ENCODE results near the gene RLF.

Gene RLF

GRCh38 chr1:40241362-40241761 is 80.2 kb downstream of the RLF start:
- DNase-seq (ENCODE audit: low read depth), result peak; percentile 8

GRCh38 chr1:40243351-40243750 is 82.2 kb downstream of the RLF start:
- no peak for DNase-seq (ENCODE audit: low read depth)

DNA sequence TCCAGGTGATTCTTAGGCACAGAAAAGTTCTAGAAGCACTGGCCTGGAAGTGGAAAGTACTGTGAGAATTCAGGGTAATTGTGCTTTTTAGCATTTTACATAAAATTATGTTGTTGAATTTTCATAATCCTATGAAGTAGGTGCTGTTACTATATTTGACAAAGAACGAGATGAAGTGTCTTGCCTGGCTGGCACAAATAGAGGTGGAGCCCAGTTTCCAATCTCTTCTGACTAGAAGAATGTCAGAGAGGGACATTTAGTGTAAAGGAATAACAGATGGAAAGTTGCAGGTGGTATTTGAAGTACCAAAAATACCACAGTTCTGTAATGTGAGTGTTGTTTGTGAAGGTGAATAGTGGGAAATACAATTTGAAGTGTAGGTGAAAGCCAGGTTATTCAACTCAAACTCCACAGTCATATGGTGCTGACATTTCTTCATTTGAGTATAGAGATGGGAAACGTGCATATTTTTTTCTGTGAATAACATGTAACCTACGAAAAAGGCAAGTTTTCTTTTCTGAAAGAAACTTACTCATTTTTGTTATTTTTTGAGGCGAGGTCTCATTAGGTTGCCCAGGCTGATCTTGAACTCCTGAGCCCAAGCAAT is 83.1 kb downstream of the RLF start:
- no peak for DNase-seq (ENCODE audit: low read depth)

GRCh38 chr1:40245686-40246085 is 84.5 kb downstream of the RLF start:
- DNase-seq (ENCODE audit: low read depth), result no peak

GRCh38 chr1:40247655-40248054 is 86.5 kb downstream of the RLF start, which contains the start of gene TMCO2:
Gene TMCO2 (plus strand): TSS chr1:40247937. CDS start chr1:40247994, 57 bp downstream.
- no peak for DNase-seq (ENCODE audit: low read depth)

GRCh38 chr1:40248412-40248811 is 87.2 kb downstream of the RLF start:
- DNase-seq (ENCODE audit: low read depth), result no peak

DNA sequence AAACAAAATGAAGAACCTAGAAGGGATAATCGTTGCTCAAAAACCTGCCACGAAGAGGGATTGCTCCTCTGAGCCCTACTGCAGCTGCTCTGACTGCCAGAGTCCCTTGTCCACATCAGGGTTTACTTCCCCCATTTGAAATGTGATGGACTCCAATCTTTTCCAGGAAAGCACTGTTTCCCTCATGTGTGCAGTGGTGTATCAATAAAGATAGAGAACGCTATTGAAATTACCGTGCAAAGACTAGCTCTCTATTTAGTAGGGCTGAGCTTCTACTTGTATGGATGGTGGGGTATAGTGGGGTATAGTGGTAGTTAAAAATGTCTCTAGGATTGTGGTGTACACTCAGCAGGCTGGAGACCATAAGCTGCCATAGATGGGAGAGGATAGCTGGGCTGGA is 90.3 kb downstream of the RLF start:
- no peak for DNase-seq (ENCODE audit: low read depth)

GRCh38 chr1:40252601-40253000 is 91.4 kb downstream of the RLF start:
- peak; percentile 53 for DNase-seq (ENCODE audit: low read depth)

GRCh38 chr1:40255231-40255630 is 94.0 kb downstream of the RLF start:
- DNase-seq (ENCODE audit: low read depth), result no peak

DNA sequence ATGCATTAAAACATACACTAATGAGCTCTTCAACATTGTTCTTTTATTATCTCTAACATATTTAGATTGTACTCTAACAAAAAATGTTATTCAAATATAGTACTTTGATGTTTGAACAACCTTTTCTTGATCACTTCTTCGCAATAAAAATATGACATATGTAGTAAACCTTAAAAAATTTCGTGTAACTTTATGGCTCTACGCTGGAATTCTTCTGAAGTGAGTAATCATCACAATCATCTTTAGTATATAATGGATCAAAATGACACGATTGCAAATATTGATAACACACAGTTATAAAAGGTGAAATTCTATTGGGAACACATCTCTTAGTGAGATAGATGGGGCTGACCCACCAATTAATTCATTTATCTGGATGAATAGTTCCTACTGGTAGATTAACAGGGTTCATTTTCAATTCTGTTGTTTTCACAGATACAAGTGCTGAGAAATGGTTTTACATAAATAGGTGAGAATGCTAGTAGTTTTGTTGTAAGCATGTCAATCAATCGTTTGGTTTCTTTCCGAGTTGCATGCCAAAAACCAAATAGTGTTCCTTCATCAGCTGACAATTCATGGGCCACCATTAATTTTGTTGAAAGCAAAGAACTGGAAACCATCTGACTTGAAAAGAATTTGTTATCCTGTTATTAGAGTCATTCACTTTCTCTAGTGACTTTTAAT is 95.4 kb downstream of the RLF start:
- no peak for DNase-seq (ENCODE audit: low read depth)

- DNase-seq (ENCODE audit: low read depth), result no peak
Observed at GRCh38 chr1:40257313-40257687, 96.1 kb downstream of the RLF start.

DNA sequence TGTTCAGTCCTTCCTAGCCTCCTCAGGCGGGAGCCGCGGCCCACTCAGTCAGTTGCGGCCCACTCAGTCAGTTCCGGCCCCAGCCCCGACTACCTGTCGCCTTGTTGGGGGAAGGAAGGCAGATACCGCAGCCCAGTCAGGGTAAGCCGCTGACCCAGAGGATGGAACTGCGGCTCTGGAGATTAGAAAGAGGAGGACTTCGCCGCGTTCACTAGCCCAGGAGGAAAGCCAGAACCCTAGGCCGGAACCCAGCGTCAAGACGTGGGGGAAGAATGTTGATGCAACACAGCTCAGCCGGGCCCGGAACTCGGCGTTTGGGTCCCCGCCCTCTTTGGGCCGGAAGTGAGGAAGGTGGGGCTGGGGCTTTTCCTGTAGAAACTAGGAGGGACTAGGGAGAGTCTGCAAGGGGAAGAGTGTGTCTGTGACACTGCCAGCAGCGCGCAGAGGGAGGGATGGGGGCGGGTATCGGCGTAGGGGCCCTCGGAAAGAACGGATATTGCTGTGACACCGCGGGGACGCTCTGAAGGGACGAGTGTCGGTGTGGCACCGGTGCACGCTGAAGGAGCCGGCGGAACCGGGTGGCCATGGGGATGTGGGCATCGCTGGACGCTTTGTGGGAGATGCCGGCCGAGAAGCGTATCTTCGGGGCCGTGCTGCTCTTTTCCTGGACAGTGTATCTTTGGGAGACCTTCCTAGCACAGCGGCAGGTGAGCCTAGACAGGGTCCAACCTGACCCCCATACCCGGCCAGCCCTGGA is 96.7 kb downstream of the RLF start, which contains the start of gene ZMPSTE24:
Gene ZMPSTE24, plus strand, starts transcription at position 549 of the 757 bp plus-strand sequence. Its CDS starts 36 bp downstream, at position 585.
- DNase-seq (ENCODE audit: low read depth), result peak; percentile 97

- DNase-seq (ENCODE audit: low read depth), result peak; percentile 27
Observed at GRCh38 chr1:40258445-40258769, 97.2 kb downstream of the RLF start.

DNA sequence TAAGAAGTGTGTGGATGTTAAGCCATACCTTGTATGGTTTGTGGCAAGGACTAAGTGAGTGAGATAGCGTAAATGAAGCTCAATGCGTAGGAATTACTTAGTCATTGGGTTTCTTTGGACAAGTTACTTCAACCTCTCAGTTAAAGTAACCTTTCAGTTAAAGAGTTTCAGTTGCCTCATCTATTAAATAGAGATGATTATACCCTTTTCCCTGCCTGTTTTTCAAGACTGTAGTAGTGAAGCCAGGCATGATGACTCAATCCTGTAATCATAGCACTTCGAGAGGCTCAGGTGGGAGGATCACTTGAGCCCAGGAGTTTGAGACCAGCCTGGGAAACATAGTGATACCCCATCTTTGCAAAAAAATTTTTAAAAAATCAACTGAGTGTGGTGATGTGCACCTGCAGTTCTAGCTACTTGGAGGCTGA is 103.2 kb downstream of the RLF start:
- peak; percentile 17 for DNase-seq (ENCODE audit: low read depth)

GRCh38 chr1:40265298-40265697 is 104.1 kb downstream of the RLF start:
- no peak for DNase-seq (ENCODE audit: low read depth)

DNA sequence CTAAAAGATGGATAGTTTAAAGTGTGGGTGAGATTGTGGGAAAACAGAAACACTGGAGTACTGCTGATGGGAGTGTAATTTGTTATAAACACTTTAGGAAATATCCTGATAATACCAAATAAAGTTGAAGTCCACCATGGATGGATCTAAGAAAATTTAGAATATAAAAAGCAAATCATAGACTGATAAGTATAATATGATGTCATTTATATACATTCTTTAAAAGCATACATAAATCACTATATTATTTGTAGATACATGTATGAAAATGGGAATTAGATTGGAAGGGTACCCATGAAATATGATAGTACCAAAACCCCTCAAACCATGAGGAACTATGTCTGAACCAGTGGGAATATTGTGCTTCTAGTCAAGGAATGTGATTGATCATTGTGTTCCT is 104.7 kb downstream of the RLF start:
- DNase-seq (ENCODE audit: low read depth), result no peak

GRCh38 chr1:40266786-40267535 is 105.8 kb downstream of the RLF start:
- DNase-seq (ENCODE audit: low read depth), result no peak

DNA sequence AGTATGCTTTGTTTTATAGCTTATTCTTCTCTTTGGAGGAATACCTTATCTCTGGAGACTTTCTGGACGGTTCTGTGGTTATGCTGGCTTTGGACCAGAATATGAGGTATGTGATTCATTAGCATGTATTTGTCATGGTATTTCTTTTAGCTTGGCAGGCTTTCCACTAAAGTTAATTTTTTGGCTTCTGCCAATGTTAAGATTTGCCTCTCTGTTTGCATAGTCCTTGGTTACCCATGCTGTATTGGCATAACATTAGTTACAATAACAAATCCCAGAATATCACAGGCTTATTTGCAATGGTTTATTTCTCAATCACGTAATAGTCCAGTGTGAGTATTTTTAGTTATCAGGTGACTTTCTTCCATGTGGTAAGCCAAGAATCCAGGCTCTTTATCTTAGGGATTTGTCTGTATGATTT is 106.6 kb downstream of the RLF start:
- peak; percentile 94 for DNase-seq (ENCODE audit: low read depth)

DNA sequence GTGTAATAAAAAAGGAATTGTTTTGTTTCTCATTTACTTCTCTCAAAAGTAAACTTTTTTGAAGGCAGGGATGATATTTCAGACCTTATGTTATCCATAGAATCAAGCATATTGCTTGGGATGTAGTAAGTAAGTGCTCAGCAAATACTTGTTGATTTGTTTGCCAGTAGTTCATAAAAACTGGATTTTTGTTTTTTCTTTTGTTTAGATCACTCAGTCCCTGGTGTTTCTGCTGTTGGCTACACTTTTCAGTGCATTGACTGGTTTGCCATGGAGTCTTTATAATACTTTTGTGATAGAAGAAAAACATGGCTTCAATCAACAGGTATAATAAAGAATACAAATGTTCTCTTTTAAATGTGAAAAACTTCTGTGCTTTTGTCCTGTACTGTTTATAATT is 107.0 kb downstream of the RLF start:
- DNase-seq (ENCODE audit: low read depth), result no peak

DNA sequence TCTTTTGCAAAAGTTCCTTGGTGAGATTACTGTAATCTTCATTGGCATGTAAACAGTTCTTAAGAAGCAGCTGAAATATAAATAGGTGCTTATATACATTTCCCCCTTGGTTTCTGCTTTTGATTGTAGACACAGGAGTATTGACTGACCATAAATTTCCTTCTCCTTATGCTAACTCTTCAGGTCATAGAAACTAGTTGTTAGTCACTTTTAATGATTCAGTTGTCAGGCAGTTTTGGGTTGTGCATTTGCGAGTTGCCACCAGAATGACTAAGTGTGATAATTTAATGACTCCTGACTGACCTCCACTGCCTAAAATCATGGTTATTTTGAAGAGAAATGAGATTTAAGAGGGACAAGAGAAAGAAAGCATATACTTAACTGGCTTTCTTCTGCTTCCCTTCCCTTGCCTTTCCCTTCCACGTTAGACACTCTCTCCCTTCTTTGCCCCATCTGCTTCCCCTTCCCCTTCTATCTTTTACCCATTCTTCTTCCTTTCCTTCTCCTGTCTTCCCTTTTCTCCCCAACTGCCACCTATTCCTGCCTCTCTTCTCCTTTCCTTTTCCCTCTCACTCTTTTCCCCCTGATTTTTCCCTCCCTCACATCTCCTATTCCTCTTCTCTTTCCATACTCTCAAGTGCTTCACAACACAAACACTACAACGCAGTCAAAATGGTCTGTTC is 109.1 kb downstream of the RLF start:
- DNase-seq (ENCODE audit: low read depth), result peak; percentile 36

DNA sequence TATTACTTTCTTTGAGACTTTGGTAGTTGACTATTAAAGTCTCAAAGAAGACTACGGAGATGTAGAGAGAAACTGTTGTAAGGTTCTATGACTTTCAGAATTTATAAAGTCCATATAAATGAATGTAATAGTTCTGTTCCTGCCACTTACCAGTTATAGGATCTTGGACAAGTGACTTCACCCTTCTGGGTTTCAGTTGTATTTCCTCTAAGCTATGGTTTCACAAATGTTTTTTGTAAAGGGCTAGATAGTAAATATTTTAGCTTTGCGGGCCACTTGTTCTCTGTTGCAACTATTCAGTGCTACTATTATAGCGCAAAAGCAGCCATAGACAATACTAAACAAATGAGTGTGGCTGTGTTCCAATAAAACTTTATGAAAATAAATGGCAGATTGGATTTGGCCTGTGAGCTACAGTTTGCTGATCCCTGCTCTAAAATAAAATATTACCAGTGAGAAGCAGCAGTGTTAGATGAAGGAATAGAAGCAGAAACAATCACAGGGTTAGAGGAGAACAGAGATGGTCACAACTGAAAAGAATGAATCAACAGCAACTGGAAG is 111.5 kb downstream of the RLF start:
- DNase-seq (ENCODE audit: low read depth), result no peak

All from amniotic epithelial cell (primary cell).